ENCODE results near the gene ST8SIA4.

DNA sequence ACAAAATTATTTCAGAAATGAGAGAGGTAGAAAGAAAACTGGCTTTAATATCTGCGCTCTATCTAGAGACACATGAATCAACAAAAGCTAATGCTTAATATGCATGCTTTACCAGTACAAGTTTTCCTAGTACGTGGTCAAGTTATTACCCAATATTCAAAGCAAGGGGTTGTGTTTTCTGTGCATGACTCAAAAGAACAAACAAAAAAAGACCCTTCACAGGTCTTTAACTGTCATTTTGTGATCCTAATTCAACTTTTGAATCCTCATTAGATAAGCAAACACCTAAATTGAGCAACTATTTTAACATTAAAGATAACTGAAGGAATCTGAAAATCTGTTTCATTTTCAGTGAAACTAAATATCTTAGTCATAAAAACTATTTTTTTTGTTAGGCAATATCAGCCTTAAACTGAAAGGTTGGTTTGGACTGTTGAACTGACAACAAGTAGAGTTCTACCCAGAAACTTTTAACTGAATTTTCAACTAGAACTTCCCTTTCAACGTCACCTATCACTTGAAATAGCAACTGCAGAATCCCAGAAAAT lies 12.5 kb downstream of the ST8SIA4 start:
- TF ChIP-seq, protein P1, sequence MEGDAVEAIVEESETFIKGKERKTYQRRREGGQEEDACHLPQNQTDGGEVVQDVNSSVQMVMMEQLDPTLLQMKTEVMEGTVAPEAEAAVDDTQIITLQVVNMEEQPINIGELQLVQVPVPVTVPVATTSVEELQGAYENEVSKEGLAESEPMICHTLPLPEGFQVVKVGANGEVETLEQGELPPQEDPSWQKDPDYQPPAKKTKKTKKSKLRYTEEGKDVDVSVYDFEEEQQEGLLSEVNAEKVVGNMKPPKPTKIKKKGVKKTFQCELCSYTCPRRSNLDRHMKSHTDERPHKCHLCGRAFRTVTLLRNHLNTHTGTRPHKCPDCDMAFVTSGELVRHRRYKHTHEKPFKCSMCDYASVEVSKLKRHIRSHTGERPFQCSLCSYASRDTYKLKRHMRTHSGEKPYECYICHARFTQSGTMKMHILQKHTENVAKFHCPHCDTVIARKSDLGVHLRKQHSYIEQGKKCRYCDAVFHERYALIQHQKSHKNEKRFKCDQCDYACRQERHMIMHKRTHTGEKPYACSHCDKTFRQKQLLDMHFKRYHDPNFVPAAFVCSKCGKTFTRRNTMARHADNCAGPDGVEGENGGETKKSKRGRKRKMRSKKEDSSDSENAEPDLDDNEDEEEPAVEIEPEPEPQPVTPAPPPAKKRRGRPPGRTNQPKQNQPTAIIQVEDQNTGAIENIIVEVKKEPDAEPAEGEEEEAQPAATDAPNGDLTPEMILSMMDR (IDR thresholded peaks at IDR 0.05): no peak
- TF ChIP-seq POLR2A (IDR thresholded peaks at IDR 0.05): no peak
